Erythroblast (primary cell): ENCODE measurements around the gene ANK2.

Source experiments
- GATA1 ChIP-seq: IDR thresholded peaks from 2 replicates; pipeline ENCODE4 v1.6.1; 2011; ENCODE audit warnings: low read depth, mild to moderate bottlenecking, control low read depth, low read length, moderate library complexity
- POLR2A ChIP-seq: IDR thresholded peaks from 2 replicates; pipeline ENCODE4 v1.6.1; 2011; ENCODE audit warnings: mild to moderate bottlenecking, low read length

GRCh38 chr4:113026556-113026955 is 22.9 kb upstream of the ANK2 start:
- no peak for TF ChIP-seq POLR2A
- TF ChIP-seq GATA1 = no peak
